IPS-20b (cell line): Measurements from ENCODE around the gene FTCDNL1.

Experiments
- H3K27ac ChIP-seq: one replicate; pipeline ENCODE4 v1.5.1; 2013; ENCODE audit warnings: low read length
- H3K27me3 ChIP-seq: 2 replicates; pipeline ENCODE4 v1.6.1; 2013; ENCODE audit warnings: mild to moderate bottlenecking, low read length, inconsistent platforms; ENCODE audit not compliant: insufficient read depth
- H3K36me3 ChIP-seq: 2 replicates; pipeline ENCODE4 v1.6.1; 2013; ENCODE audit warnings: low read depth, mild to moderate bottlenecking, inconsistent platforms, low read length, moderate library complexity; ENCODE audit not compliant: insufficient read depth
- H3K4me1 ChIP-seq: 2 replicates; pipeline ENCODE4 v1.6.1; 2013; ENCODE audit warnings: mild to moderate bottlenecking, control low read depth, inconsistent platforms, low read length, moderate library complexity; ENCODE audit not compliant: insufficient read depth
- H3K4me3 ChIP-seq: 2 replicates; pipeline ENCODE4 v1.5.1; 2013; ENCODE audit warnings: mild to moderate bottlenecking, low read length, inconsistent platforms
- H3K9ac ChIP-seq: 2 replicates; pipeline ENCODE4 v1.6.1; 2013; ENCODE audit warnings: low read depth, mild to moderate bottlenecking, inconsistent platforms, low read length, moderate library complexity
- H3K9me3 ChIP-seq: 2 replicates; pipeline ENCODE4 v1.6.1; 2013; ENCODE audit warnings: mild to moderate bottlenecking, low read depth, low read length, inconsistent platforms; ENCODE audit not compliant: insufficient read depth

Gene FTCDNL1

DNA sequence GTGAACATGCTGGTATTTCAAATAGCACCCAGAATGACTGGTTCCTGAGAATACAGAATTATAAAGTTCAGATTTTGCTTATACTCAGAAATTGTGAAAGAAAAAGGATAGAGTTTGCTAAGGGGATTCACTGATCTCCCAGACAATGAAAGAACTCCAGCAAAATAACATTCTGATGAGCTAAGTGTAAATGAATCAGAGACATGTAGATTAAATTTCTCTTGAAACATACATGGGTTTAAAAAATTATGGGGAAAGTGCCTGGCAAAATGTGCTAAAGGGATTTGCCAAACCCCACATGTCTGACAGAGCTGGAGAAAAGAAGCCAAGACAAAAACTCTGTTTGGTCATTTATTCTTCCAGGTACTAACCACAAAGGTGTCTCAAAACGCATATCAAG lies 116.3 kb downstream of the FTCDNL1 start:
- H3K9ac ChIP-seq, result no peak overlapping the region
- no peaks in the 10 kb centered on the region for H3K27me3 ChIP-seq
- 0 out of 2 replicates have a peak, but pooled peaks cover 4% of the 10 kb centered on the region for H3K4me1 ChIP-seq
- H3K27ac ChIP-seq, result no peak overlapping the region
- no peaks in the 10 kb centered on the region for H3K36me3 ChIP-seq
- H3K9me3 ChIP-seq, result no peaks in the 10 kb centered on the region
- H3K4me3 ChIP-seq, result no peak overlapping the region

DNA sequence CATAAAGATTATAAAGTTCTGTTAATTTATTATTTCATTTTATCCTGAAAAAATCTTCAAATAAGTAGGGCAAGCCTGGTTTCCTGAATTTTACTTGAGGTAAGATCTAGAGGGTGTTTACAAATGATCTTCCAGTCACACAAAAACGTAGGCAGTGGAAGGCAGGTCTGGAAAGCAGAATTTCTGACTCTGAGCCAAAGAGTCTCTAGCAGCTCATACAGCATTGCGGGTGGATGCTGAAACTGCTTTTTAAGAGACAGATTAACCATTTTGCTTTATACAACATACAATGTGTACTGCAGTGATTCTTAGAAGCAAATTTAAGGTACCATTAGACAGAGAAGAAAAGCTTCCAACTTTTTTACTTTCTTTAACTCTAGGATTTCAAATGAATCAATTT lies 117.0 kb downstream of the FTCDNL1 start:
- no peak overlapping the region for H3K27ac ChIP-seq
- no peak overlapping the region for H3K4me3 ChIP-seq
- no peaks in the 10 kb centered on the region for H3K27me3 ChIP-seq
- 0 out of 2 replicates have a peak, but pooled peaks cover 4% of the 10 kb centered on the region for H3K4me1 ChIP-seq
- no peaks in the 10 kb centered on the region for H3K36me3 ChIP-seq
- H3K9ac ChIP-seq, result no peak overlapping the region
- no peaks in the 10 kb centered on the region for H3K9me3 ChIP-seq

- H3K9me3 ChIP-seq, result no peaks in the 10 kb centered on the region
- no peaks in the 10 kb centered on the region for H3K36me3 ChIP-seq
- H3K27ac ChIP-seq, result no peak overlapping the region
- no peaks in the 10 kb centered on the region for H3K4me1 ChIP-seq
- H3K4me3 ChIP-seq, result no peak overlapping the region
- H3K9ac ChIP-seq, result no peak overlapping the region
- no peaks in the 10 kb centered on the region; the same call in 1 of the 2 replicates for H3K27me3 ChIP-seq
These were observed 123.2 kb downstream of the FTCDNL1 start for GRCh38 chr2:199727801-199728200.

DNA sequence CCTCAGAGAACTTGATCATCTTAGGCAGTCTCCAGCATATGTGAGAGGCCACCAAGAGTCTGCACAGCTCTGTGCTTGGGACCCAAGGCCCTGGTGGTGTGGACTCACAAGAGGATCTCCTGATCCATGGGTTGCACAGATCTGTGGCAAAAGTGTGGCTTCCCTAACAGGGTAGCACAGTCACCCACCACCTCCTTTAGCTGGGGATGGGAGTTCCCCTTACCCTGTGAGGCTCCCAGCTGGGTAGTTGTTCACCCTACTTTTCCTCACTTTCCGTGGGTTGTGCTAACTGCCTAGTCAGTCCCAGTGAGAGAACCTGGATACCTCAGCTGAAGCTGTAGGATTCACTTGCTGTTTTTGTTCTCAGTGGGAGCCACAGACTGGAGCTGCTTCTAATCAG lies 123.7 kb downstream of the FTCDNL1 start:
- Histone ChIP-seq H3K4me3 (no peak overlapping the region), H3K9ac (no peak overlapping the region), H3K27ac (no peak overlapping the region), H3K9me3 (no peaks in the 10 kb centered on the region), H3K4me1 (no peaks in the 10 kb centered on the region), H3K36me3 (no peaks in the 10 kb centered on the region), H3K27me3 (no peaks in the 10 kb centered on the region; the same call in 1 of the 2 replicates)

- Histone ChIP-seq H3K9me3 (no peaks in the 10 kb centered on the region), H3K9ac (no peak overlapping the region), H3K36me3 (no peaks in the 10 kb centered on the region), H3K4me1 (no peaks in the 10 kb centered on the region), H3K4me3 (no peak overlapping the region), H3K27me3 (no peaks in the 10 kb centered on the region), H3K27ac (no peak overlapping the region)
These were observed 132.9 kb downstream of the FTCDNL1 start for GRCh38 chr2:199718074-199718473.

- Histone ChIP-seq H3K27ac (no peak overlapping the region), H3K4me1 (no peaks in the 10 kb centered on the region), H3K9me3 (no peaks in the 10 kb centered on the region), H3K9ac (no peak overlapping the region), H3K4me3 (no peak overlapping the region), H3K27me3 (no peaks in the 10 kb centered on the region), H3K36me3 (no peaks in the 10 kb centered on the region)
These were observed 133.4 kb downstream of the FTCDNL1 start for GRCh38 chr2:199717587-199717907.

GRCh38 chr2:199716807-199717586 lies 134.0 kb downstream of the FTCDNL1 start:
- no peak overlapping the region for H3K9ac ChIP-seq
- H3K27ac ChIP-seq, result no peak overlapping the region
- H3K36me3 ChIP-seq, result no peaks in the 10 kb centered on the region
- no peak overlapping the region for H3K4me3 ChIP-seq
- H3K27me3 ChIP-seq, result no peaks in the 10 kb centered on the region
- H3K4me1 ChIP-seq, result no peaks in the 10 kb centered on the region
- H3K9me3 ChIP-seq, result no peaks in the 10 kb centered on the region

- no peaks in the 10 kb centered on the region for H3K4me1 ChIP-seq
- no peak overlapping the region for H3K27ac ChIP-seq
- H3K27me3 ChIP-seq, result no peaks in the 10 kb centered on the region
- no peak overlapping the region for H3K4me3 ChIP-seq
- H3K36me3 ChIP-seq, result no peaks in the 10 kb centered on the region
- H3K9ac ChIP-seq, result no peak overlapping the region
- H3K9me3 ChIP-seq, result peaks cover 4% of the 10 kb centered on the region
These were observed 137.2 kb downstream of the FTCDNL1 start for GRCh38 chr2:199713746-199714145.

DNA sequence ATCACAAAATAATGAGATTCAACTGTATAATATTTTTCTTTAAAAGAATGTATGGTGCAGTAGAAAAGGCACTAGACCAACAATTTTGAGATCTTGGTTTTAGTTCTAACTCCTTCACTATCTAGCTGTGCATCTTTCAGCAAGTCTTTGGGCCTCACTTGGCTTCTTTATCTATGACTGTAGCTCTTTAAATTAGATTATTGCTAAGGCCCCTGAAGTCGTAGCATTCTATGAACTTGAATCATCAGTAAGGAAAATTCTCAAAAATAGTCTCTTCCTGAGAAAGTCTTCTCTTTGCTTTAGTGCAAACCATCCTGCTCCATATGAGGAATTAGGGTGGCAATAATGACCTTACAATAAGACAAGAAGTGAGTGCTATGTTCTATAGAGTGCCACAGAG lies 140.4 kb downstream of the FTCDNL1 start:
- Histone ChIP-seq H3K9ac (no peak overlapping the region), H3K36me3 (no peaks in the 10 kb centered on the region), H3K9me3 (peaks cover 19% of the 10 kb centered on the region), H3K27me3 (no peaks in the 10 kb centered on the region), H3K27ac (no peak overlapping the region), H3K4me1 (no peaks in the 10 kb centered on the region), H3K4me3 (no peak overlapping the region)
